GM20431 (cell line): Measurements from ENCODE around the gene FGR.

ENCODE experiments used
- in situ Hi-C: fragments of 300-500 bp; cut with MseI, MboI; formaldehyde crosslinking; loops from one replicate; pipeline ENCODE4 v1.15.0; 2020; ENCODE audit warnings: low sequenced_read_pairs; ENCODE audit not compliant: unreplicated experiment

Gene FGR

GRCh38 chr1:27572019-27572678 lies 62.8 kb downstream of the FGR start:
- in situ Hi-C loops: no loop called here

- in situ Hi-C loops: no loop called here
Measured at GRCh38 chr1:27571439-27572018, 63.5 kb downstream of the FGR start.

- in situ Hi-C loops: no loop called here
Measured at GRCh38 chr1:27570784-27571183, 64.2 kb downstream of the FGR start.

- in situ Hi-C loops: no loop called here
Measured at GRCh38 chr1:27570356-27570755, 64.6 kb downstream of the FGR start.

GRCh38 chr1:27569506-27570291 lies 65.3 kb downstream of the FGR start:
- in situ Hi-C loops: no loop called here

- in situ Hi-C loops: no loop called here
Measured at GRCh38 chr1:27569088-27569460, 65.9 kb downstream of the FGR start.

- in situ Hi-C loops: no loop called here
Measured at GRCh38 chr1:27568300-27569087, 66.5 kb downstream of the FGR start.

- in situ Hi-C loops: no loop called here
Measured at GRCh38 chr1:27567971-27568299, 67.0 kb downstream of the FGR start.

- in situ Hi-C loops: no loop called here
Measured at GRCh38 chr1:27567146-27567526, 67.8 kb downstream of the FGR start.

GRCh38 chr1:27566462-27567145 lies 68.4 kb downstream of the FGR start:
- in situ Hi-C loops: no loop called here

GRCh38 chr1:27564710-27565649 lies 70.0 kb downstream of the FGR start:
- in situ Hi-C loops: no loop called here

- in situ Hi-C loops: no loop called here
Measured at GRCh38 chr1:27563591-27564471, 71.2 kb downstream of the FGR start.

- in situ Hi-C loops: no loop called here
Measured at GRCh38 chr1:27563341-27563590, 71.7 kb downstream of the FGR start.

- in situ Hi-C loops: no loop called here
Measured at GRCh38 chr1:27562534-27563340, 72.2 kb downstream of the FGR start.
